Osteocyte (in vitro differentiated cells): ENCODE data around the gene POM121L2. TPM values are rescaled to one million over a fixed set of nuclear protein-coding genes. Genes with fewer than 3 reads are reported as not detected.
A peak's percentile ranks its signal among the peaks of the same experiment; 100 is the strongest.
"Not testable (repeated sequence)": the region's sequence is repeated elsewhere in the genome, so short reads cannot be mapped to it uniquely, and the experiment has no call there.

Experiments used
- DNase-seq: peaks from one replicate; pipeline ENCODE4 v3.0.0; 2021; ENCODE audit warnings: mixed read lengths; ENCODE audit not compliant: unreplicated experiment; ENCODE audit errors: extremely low spot score
- H3K27ac Mint-ChIP-seq: one replicate; pipeline ENCODE4 v1.8.0; 2021; ENCODE audit warnings: mild to moderate bottlenecking, mixed read lengths; ENCODE audit not compliant: unreplicated experiment
- H3K27me3 Mint-ChIP-seq: one replicate; pipeline ENCODE4 v1.8.0; 2021; ENCODE audit warnings: mixed read lengths; ENCODE audit not compliant: unreplicated experiment
- H3K36me3 Mint-ChIP-seq: one replicate; pipeline ENCODE4 v1.8.0; 2021; ENCODE audit warnings: mixed read lengths; ENCODE audit not compliant: unreplicated experiment
- H3K4me1 Mint-ChIP-seq: one replicate; pipeline ENCODE4 v1.8.0; 2021; ENCODE audit warnings: mixed read lengths; ENCODE audit not compliant: unreplicated experiment
- H3K4me3 Mint-ChIP-seq: one replicate; pipeline ENCODE4 v1.8.0; 2021; ENCODE audit warnings: mild to moderate bottlenecking, moderate library complexity, mixed read lengths; ENCODE audit not compliant: unreplicated experiment
- H3K9me3 Mint-ChIP-seq: one replicate; pipeline ENCODE4 v1.8.0; 2021; ENCODE audit warnings: mixed read lengths; ENCODE audit not compliant: unreplicated experiment
- total RNA-seq: library from RNA; stranded (reverse); gene quantifications from 2 replicates; pipeline ENCODE4 v1.2.1, GENCODE V29; 2021
- TF ChIP-seq, protein P1 (sequence below): fragments of 200-600 bp; sonication (generic); IDR thresholded peaks from 2 replicates; pipeline ENCODE4 v1.5.0; 2021; ENCODE audit warnings: antibody characterized with exemption, mild to moderate bottlenecking, moderate library complexity

Gene POM121L2
- total RNA-seq, 1 donor from 2014 or later, result not detected

DNA sequence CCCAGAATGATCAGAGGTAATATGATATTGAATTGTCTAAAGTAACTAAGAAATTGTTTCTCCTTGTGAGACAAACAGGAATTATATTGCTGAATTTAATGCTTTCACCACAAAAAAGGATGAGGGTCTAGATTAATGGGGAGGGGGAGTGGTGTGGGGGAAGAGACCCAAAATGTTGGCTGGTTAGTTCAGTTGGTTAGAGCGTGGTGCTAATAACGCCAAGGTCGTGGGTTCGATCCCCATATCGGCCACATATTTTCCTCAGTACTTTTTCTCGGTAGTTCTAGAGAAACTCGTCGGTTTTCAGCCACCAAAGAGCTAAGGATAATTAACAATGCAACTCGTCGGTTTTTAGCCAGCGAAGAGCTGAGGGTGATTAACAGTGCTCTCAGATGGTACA lies 38.3 kb downstream of the POM121L2 start:
- H3K27me3 Mint-ChIP-seq, result peaks cover 56% of the 10 kb centered on the region
- no peak for DNase-seq
- H3K36me3 Mint-ChIP-seq, result no peaks in the 10 kb centered on the region
- no peak overlapping the region for H3K4me3 Mint-ChIP-seq
- H3K9me3 Mint-ChIP-seq, result no peaks in the 10 kb centered on the region
- no peaks in the 10 kb centered on the region for H3K4me1 Mint-ChIP-seq
- no peak overlapping the region for H3K27ac Mint-ChIP-seq
- TF ChIP-seq, protein P1, sequence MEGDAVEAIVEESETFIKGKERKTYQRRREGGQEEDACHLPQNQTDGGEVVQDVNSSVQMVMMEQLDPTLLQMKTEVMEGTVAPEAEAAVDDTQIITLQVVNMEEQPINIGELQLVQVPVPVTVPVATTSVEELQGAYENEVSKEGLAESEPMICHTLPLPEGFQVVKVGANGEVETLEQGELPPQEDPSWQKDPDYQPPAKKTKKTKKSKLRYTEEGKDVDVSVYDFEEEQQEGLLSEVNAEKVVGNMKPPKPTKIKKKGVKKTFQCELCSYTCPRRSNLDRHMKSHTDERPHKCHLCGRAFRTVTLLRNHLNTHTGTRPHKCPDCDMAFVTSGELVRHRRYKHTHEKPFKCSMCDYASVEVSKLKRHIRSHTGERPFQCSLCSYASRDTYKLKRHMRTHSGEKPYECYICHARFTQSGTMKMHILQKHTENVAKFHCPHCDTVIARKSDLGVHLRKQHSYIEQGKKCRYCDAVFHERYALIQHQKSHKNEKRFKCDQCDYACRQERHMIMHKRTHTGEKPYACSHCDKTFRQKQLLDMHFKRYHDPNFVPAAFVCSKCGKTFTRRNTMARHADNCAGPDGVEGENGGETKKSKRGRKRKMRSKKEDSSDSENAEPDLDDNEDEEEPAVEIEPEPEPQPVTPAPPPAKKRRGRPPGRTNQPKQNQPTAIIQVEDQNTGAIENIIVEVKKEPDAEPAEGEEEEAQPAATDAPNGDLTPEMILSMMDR, result no peak

DNA sequence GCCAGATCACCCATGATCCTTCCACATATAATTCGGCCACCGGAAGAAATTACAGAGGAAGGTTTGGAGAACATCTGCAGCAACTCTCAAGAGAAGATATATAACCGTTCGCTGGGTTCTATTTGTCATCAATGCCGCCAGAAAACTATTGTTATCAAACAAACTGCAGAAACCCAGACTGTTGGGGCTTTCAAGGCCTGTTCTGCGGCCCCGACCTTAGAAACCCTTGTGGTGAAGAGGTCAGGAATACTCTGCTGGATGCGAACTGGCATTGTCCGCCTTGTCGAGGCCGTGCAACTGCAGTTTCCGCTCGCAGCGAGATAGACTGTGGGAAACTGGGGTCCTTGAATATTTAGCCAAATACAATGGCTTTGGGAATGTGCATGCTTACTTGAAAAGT lies 43.3 kb downstream of the POM121L2 start:
- no peak overlapping the region for H3K27ac Mint-ChIP-seq
- H3K4me1 Mint-ChIP-seq, result no peaks in the 10 kb centered on the region
- H3K27me3 Mint-ChIP-seq, result peaks cover 43% of the 10 kb centered on the region
- no peak for DNase-seq
- H3K4me3 Mint-ChIP-seq, result no peak overlapping the region
- H3K9me3 Mint-ChIP-seq, result no peaks in the 10 kb centered on the region
- H3K36me3 Mint-ChIP-seq, result no peaks in the 10 kb centered on the region
- TF ChIP-seq, protein P1, result no peak

DNA sequence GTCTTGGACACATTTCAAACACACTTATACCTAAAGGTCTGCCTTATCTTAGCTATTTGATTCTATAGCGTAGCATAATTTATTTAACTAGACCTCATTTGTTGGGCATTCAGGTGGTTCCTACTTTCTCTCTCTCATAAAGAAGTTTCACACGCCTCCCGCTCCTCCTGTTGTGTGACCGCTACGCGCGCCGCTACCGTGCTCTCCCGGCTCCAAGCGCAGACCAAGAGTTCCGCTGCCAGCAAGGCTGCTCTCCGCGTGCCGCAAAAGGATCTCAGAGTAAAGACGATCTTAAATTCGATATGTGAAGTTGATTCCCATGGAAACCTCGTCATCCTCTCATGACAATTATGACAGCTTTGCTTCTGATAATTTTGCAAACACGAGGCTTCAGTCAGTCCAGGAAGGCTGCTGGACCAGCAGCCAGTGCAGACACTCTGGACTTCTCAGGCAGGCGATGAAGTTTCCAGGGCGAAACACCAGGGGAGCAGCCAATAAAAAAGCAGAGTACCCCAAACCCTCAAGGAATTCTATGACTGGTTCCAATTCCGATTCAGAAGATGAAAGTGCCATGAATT lies 44.1 kb downstream of the POM121L2 start:
- DNase-seq, result no peak
- H3K4me3 Mint-ChIP-seq, result no peak overlapping the region
- H3K27ac Mint-ChIP-seq, result no peak overlapping the region
- no peaks in the 10 kb centered on the region for H3K4me1 Mint-ChIP-seq
- TF ChIP-seq, protein P1, result no peak
- peaks cover 42% of the 10 kb centered on the region for H3K27me3 Mint-ChIP-seq
- no peaks in the 10 kb centered on the region for H3K9me3 Mint-ChIP-seq
- no peaks in the 10 kb centered on the region for H3K36me3 Mint-ChIP-seq

DNA sequence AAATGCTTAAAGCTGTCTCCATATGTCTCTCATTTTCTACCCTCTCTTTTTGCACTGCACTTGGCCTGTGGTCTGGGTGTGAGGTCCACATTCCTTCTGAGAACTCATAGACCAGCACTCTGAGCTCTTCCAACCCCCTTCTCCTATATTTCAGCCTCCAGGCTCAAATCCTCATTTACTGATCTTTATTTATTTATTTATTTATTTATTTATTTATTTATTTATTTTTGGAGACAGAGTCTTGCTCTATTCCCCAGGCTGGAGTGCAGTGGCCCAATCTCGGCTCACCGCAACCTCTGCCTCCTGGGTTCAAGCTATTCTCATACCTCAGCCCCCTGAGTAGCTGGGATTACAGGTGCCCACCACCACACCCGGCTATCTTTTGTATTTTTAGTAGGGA lies 45.1 kb downstream of the POM121L2 start:
- not testable (repeated sequence) for H3K36me3 Mint-ChIP-seq, H3K4me1 Mint-ChIP-seq, H3K9me3 Mint-ChIP-seq, H3K4me3 Mint-ChIP-seq, DNase-seq, H3K27ac Mint-ChIP-seq
- peaks cover 41% of the 10 kb centered on the region for H3K27me3 Mint-ChIP-seq

DNA sequence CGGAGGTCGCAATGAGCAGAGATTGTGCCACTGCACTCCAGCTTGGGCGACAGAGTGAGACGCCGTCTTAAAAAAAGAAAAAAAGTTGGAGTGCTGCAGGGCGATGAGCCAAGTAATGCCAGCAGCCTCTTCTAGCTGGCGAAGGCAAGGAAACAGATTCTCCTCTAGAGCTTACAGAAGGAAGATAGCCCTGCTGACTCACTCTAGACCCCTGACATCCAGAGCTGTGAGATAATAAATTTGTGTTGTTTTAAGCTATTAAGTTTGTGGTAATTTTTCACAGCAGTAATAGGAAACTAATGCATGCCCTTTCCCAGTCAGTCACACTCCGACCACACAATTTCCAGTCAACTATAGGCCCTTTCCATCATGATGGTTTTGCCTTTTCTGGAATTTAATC lies 48.2 kb downstream of the POM121L2 start:
- Mint-ChIP-seq H3K9me3 (no peaks in the 10 kb centered on the region), H3K4me1 (peaks cover 14% of the 10 kb centered on the region), H3K27me3 (peaks cover 51% of the 10 kb centered on the region), H3K4me3 (no peak overlapping the region), H3K36me3 (no peaks in the 10 kb centered on the region), H3K27ac (no peak overlapping the region)
- peak; percentile 70 for DNase-seq
- TF ChIP-seq, protein P1, result no peak
